MCF 10A (cell line): ENCODE measurements around the gene PTGR3. TPM values are rescaled to one million over a fixed set of nuclear protein-coding genes. Genes with fewer than 3 reads are reported as not detected.

ENCODE experiments used
- BruUV-seq: library from RNA; stranded (reverse); fragments of 400-500 nt; replicated peaks from 2 replicates; lab custom pipeline; 2021; lab: Mats Ljungman, UMichigan
- CTCF ChIA-PET: fragments of 300-600 bp; sonication (Branson Sonifier 250); formaldehyde crosslinking; extraction: SDS; loops from one replicate; lab custom pipeline; 2021; ENCODE audit warnings: antibody characterized with exemption, inconsistent platforms; lab: Yijun Ruan, JAX
- POLR2A ChIA-PET: fragments of 300-600, 350-650 bp; sonication (Branson Sonifier 250); formaldehyde crosslinking; extraction: SDS; loops from one replicate; lab custom pipeline; 2020; ENCODE audit warnings: antibody characterized with exemption, inconsistent platforms; lab: Yijun Ruan, JAX
- DNase-seq: peaks from one replicate; pipeline ENCODE4 v3.0.0-alpha.2; 2018; ENCODE audit not compliant: unreplicated experiment
- H3K27ac Mint-ChIP-seq: one replicate; pipeline ENCODE4 v1.8.0; 2022; ENCODE audit warnings: mild to moderate bottlenecking, low read depth, mixed read lengths; ENCODE audit not compliant: unreplicated experiment
- H3K27me3 Mint-ChIP-seq: one replicate; pipeline ENCODE4 v1.8.0; 2022; ENCODE audit warnings: mixed read lengths; ENCODE audit not compliant: insufficient read depth, unreplicated experiment
- H3K36me3 Mint-ChIP-seq: one replicate; pipeline ENCODE4 v1.8.0; 2022; ENCODE audit warnings: mild to moderate bottlenecking, moderate library complexity, mixed read lengths; ENCODE audit not compliant: insufficient read depth, unreplicated experiment
- H3K4me1 Mint-ChIP-seq: one replicate; pipeline ENCODE4 v1.8.0; 2022; ENCODE audit warnings: mixed read lengths; ENCODE audit not compliant: insufficient read depth, unreplicated experiment
- H3K4me3 Mint-ChIP-seq: one replicate; pipeline ENCODE4 v1.8.0; 2022; ENCODE audit warnings: mild to moderate bottlenecking, moderate library complexity, mixed read lengths; ENCODE audit not compliant: unreplicated experiment
- H3K9me3 Mint-ChIP-seq: one replicate; pipeline ENCODE4 v1.8.0; 2022; ENCODE audit warnings: mixed read lengths; ENCODE audit not compliant: unreplicated experiment
- intact Hi-C: fragments of 100-400 bp; cut with micrococcal nuclease; formaldehyde crosslinking; loops from 2 replicates; pipeline ENCODE4 v1.14.1; 2022
- total RNA-seq: library from RNA; stranded (reverse); gene quantifications from 2 replicates; pipeline ENCODE4 v1.2.3, GENCODE V29; 2022
- TF ChIP-seq, protein P1 (sequence below): fragments of 200-600 bp; IDR thresholded peaks from one replicate; pipeline ENCODE4 v1.8.0; 2022; ENCODE audit warnings: antibody characterized with exemption, mild to moderate bottlenecking; ENCODE audit not compliant: unreplicated experiment

Gene PTGR3
- total RNA-seq, 1 experiment from 2014 or later = 20.6 TPM

DNA sequence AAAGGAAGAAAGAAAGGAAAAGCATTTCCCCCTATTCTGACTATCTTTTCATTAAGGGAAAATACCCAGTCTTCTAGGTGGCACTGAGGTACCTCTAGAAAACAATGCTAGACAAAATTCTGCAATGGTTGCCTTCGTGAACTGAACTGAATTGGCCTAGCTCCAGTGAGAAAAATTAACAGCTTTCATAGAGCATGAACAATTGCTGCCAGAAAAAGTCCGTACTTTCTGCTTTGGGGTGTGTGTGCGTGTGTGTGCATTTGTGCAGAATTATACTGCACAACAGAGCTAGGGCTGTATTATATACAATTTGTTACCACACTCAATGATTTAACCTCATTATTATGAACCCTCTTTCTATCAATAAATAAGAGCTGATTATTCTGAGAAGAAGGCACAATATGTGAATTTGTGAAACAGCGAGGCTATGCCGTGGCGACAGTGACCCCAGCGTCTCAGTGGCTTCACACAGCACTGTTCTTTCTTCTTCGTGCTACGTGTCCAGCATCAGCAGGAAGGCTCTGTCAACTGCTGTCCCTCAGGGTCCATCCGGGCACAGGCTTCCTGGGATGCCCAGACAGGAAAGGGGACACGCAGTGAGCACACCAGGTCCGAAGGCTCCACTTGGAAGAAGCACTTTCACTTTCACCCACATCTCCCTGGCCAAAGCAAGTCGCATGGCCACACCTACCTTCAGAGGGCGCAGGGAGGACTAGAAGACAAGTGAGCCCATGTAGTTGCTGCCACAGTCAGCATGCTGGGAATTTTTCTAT lies 47.5 kb downstream of the PTGR3 start:
- TF ChIP-seq, protein P1, sequence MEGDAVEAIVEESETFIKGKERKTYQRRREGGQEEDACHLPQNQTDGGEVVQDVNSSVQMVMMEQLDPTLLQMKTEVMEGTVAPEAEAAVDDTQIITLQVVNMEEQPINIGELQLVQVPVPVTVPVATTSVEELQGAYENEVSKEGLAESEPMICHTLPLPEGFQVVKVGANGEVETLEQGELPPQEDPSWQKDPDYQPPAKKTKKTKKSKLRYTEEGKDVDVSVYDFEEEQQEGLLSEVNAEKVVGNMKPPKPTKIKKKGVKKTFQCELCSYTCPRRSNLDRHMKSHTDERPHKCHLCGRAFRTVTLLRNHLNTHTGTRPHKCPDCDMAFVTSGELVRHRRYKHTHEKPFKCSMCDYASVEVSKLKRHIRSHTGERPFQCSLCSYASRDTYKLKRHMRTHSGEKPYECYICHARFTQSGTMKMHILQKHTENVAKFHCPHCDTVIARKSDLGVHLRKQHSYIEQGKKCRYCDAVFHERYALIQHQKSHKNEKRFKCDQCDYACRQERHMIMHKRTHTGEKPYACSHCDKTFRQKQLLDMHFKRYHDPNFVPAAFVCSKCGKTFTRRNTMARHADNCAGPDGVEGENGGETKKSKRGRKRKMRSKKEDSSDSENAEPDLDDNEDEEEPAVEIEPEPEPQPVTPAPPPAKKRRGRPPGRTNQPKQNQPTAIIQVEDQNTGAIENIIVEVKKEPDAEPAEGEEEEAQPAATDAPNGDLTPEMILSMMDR = no peak
- Mint-ChIP-seq H3K9me3 (no peaks in the 10 kb centered on the region), H3K4me1 (no peaks in the 10 kb centered on the region), H3K36me3 (no peaks in the 10 kb centered on the region), H3K27me3 (peaks cover 21% of the 10 kb centered on the region), H3K27ac (no peak overlapping the region), H3K4me3 (no peak overlapping the region)
- ChIA-PET POLR2A (no interaction called here), CTCF (interaction anchor here (0.7 to 1.2 kb wide), 2 partner anchors 265 to 282 kb away, joined by 3 to 4 read pairs; no protein-coding TSS in a partner anchor)
- BruUV-seq = no TSS peak
- peak; percentile 15 for DNase-seq
- intact Hi-C loops = loop anchor here (2.0 kb wide), 1 partner anchor 509 kb away; no protein-coding TSS in a partner anchor

DNA sequence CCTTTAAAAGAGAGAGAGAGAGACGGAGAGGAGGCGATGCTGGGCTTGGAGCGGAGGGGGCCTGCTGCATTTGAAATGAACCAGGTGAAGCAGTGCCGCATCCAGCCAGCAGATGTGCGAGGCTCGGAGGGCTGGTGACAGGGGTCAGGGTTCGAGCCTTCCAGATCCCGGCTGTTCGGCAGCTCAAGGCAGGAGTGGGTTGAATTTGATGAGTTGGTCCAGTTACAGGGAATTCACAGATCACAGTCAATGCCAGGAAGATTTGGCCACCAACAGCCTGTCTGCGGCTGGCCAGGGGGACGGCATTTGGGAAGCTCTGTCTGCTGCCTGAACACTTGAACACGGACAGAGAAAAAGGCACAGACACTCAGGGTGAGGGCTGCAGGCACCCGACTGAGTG lies 48.6 kb downstream of the PTGR3 start:
- Mint-ChIP-seq H3K4me3 (no peak overlapping the region), H3K36me3 (no peaks in the 10 kb centered on the region), H3K27ac (no peak overlapping the region), H3K9me3 (peaks cover 4% of the 10 kb centered on the region), H3K4me1 (no peaks in the 10 kb centered on the region), H3K27me3 (peaks cover 21% of the 10 kb centered on the region)
- DNase-seq = no peak
- TF ChIP-seq, protein P1 = no peak
- intact Hi-C loops = no loop called here
- no TSS peak for BruUV-seq
- POLR2A ChIA-PET = interaction anchor here (0.7 kb wide), 1 partner anchor 25 kb away, joined by 3 read pairs; no protein-coding TSS in a partner anchor
- CTCF ChIA-PET = interaction anchor here (0.6 to 0.7 kb wide), 2 partner anchors 52 to 423 kb away, joined by 3 read pairs; no protein-coding TSS in a partner anchor

DNA sequence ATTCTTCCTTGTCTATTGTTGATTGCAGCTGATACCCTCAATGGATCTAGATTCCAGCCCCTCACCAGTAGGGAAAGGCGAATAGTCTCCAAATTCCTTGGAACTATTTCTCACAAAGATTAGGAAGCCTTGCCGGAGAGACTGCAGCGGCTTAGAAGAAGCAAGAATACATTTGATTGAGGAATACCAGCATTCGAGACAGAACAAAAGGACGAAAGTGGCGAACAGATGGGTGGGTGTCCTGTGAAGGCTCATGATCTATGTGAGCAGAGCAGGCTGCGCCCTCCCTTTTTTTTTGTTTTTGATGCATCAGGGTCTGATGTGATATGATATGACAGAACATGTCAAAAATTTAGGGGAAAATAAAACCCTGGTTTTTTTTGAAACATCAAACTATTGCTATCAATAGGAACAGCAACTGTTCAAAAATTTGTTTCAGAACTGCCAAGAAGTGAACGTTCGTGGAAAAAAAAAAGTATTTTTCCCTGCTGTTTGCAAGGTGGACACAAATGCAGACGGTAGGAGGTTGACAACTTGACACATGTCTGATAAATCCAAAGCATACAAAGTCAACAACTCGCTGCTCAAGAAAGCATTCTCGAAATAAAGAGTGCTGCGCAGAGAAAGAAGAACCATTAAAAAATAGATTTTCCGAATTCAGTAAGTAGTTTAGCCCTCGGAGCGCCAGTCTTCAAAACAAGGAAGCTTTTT lies 49.1 kb downstream of the PTGR3 start:
- H3K4me3 Mint-ChIP-seq = no peak overlapping the region
- BruUV-seq = no TSS peak
- H3K27me3 Mint-ChIP-seq = peaks cover 21% of the 10 kb centered on the region
- TF ChIP-seq, protein P1 = no peak
- intact Hi-C loops = no loop called here
- no peaks in the 10 kb centered on the region for H3K4me1 Mint-ChIP-seq
- CTCF ChIA-PET = interaction anchor here (0.6 to 0.7 kb wide), 3 partner anchors 53 to 423 kb away, joined by 3 to 4 read pairs (median 3); no protein-coding TSS in a partner anchor
- H3K36me3 Mint-ChIP-seq = no peaks in the 10 kb centered on the region
- POLR2A ChIA-PET = no interaction called here
- H3K9me3 Mint-ChIP-seq = peaks cover 9% of the 10 kb centered on the region
- no peak overlapping the region for H3K27ac Mint-ChIP-seq
- DNase-seq = no peak

DNA sequence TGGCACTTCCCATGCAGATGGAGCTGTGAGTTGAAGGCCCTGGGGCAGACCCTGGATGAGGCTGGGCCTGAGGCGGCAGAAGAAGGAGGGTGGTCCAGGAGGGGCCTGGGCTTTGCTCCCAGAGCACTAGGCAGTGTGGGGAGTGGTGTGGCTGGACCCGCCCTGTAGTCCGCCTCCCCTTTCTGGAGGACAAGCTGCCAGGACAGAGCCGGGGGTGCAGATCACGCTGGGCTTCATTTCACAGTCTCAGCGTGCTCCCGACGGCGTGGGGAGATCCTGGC lies 49.8 kb downstream of the PTGR3 start:
- Mint-ChIP-seq H3K27ac (no peak overlapping the region), H3K36me3 (no peaks in the 10 kb centered on the region), H3K27me3 (peaks cover 21% of the 10 kb centered on the region), H3K9me3 (peaks cover 15% of the 10 kb centered on the region), H3K4me3 (no peak overlapping the region), H3K4me1 (no peaks in the 10 kb centered on the region)
- POLR2A ChIA-PET = no interaction called here
- intact Hi-C loops = no loop called here
- CTCF ChIA-PET = interaction anchor here (0.7 kb wide), 1 partner anchor 116 kb away, joined by 4 read pairs; no protein-coding TSS in a partner anchor
- TF ChIP-seq, protein P1 = no peak
- no peak for DNase-seq
- BruUV-seq = no TSS peak
